D721Med (cell line): ENCODE data around the gene CASQ1.

Experiments used
- DNase-seq: peaks from one replicate; pipeline ENCODE4 v3.0.0; 2011; ENCODE audit warnings: low spot score; ENCODE audit not compliant: insufficient read length
- FAIRE-seq: peaks from 2 replicates; lab custom pipeline; 2011; peaks lifted over from hg19 to GRCh38; lab: Jason Lieb, UNC
- CTCF ChIP-seq: IDR thresholded peaks from 2 replicates; pipeline ENCODE4 v1.5.1; 2012; ENCODE audit warnings: mild to moderate bottlenecking, control low read depth; ENCODE audit not compliant: insufficient read depth; ENCODE audit errors: missing control alignments

Gene CASQ1

DNA sequence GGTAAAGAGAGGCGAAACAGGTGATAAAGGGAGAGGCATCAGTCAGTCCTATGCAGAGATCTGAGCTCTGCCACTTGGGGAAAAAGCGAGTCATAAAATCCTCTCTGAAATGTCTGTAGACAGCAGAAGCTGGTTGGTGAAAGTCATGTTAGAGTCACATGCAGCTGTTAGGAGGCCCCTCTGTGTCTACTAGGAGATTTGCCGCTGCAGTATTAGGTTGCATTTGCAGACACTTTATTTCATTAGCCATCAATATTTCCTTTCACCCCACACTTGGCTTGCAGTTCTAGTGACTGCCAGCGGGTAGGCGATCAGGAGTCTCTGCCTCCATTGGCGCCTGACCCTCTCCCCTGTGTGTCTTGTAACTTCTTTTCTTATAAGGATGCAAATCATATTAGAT lies 22.8 kb upstream of the CASQ1 start:
- no peak for DNase-seq
- no peak for TF ChIP-seq CTCF
- no peak for FAIRE-seq

- no peak for TF ChIP-seq CTCF
- DNase-seq (no peak), FAIRE-seq (no peak)
Observed at GRCh38 chr1:160168016-160168415, 22.4 kb upstream of the CASQ1 start.

DNA sequence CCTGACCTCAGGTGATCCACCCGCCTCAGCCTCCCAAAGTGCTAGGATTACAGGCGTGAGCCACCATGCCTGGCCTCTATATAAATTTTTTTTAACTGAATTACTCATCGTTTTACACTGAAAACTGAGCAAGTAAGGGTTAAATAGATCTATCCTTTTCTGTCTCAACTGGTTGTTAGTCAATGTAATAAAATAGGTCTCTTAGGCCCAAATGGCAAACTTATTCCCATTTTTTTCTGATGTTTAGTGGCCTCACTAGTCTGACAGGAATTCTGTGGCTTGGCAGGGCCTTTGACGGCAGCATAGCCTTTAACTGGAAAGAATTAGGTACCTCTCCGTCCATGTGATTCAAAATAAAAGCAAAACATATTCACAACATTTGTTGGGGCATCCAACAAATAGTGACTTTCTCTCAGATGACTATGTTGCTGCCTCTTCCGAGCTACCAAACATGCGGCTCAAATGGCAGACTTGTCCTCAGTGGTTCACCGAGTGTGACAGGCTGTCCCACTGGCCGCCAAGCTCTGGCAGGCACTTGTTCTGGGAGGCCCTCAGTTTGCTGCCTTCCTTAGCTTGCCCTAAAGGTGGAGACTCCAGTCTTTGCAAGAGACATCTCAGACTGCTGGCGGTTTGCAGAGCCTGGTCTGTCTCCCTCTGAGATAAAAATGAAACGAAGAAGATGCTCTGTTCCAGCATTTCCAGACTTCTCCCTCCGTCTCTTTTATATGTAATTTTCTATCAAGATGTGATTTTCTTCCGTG lies 21.6 kb upstream of the CASQ1 start:
- no peak for DNase-seq
- FAIRE-seq, result no peak
- TF ChIP-seq CTCF, result no peak

DNA sequence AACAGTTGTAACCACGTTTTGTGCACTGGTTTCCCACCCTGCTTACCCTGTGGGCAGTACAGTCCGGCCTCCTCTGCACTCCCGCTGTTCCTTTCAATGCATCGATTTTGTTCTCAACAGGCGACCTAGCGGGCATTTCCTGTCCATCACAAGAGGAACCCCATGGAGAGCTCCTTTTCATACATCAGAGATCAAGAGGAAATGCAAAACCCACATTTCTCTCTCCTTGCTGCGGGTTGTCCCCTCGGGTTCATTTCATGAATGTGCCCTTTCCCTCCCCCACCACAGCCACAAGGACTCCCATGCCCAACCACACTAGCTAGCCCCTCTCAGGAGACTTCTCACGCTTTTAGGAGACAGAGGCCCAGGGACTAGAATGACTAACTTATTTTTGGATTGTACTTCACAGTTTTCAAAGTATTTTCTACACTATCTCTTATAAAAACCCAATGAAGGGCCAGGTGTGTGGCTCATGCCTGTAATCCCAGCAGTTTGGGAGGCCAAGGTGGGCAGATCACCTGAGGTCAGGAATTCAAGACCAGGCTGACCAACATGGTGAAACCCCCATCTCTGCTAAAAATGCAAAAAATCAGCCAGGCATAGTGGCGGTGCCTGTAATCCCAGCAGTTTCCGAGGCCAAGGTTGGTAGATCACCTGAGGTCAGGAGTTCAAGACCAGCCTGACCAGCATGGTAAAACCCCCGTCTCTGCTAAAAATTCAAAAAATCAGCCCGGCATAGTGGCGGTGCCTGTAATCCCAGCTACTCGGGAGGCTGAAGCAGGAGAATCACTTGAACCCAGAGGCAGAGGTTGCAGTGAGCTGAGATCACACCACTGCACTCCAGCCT lies 20.6 kb upstream of the CASQ1 start:
- DNase-seq (no peak), FAIRE-seq (no peak)

GRCh38 chr1:160171354-160171753 lies 19.0 kb upstream of the CASQ1 start:
- no peak for TF ChIP-seq CTCF
- DNase-seq (no peak), FAIRE-seq (no peak)

More for the DNA sequence above, 20.6 kb upstream of the CASQ1 start:
- no peak for TF ChIP-seq CTCF

GRCh38 chr1:160171980-160172379 lies 18.4 kb upstream of the CASQ1 start:
- FAIRE-seq, result no peak

More at GRCh38 chr1:160171980-160172379, 18.4 kb upstream of the CASQ1 start:
- no peak for DNase-seq
- no peak for TF ChIP-seq CTCF
